Gastrocnemius medialis (tissue), 4 donors: ENCODE measurements around the gene HOXD10.

Experiments
- POLR2A ChIP-seq, 2 donors: fragments of 450-650 bp; IDR thresholded peaks; one replicate each; pipeline ENCODE4 v1.6.1; 2017; ENCODE audit warnings: antibody characterized with exemption in 2 of 2, mild to moderate bottlenecking in 2 of 2, moderate library complexity in 2 of 2
- TF ChIP-seq, protein P1 (sequence below), 5 experiments: fragments of 450-650 bp in 3 of 5; fragments of 200-600 bp in 2 of 5; sonication (generic) in 2 of 5; IDR thresholded peaks in 4 of 5; conservative IDR thresholded peaks in 1 of 5; 1 replicate in 4 of 5; 2 replicates in 1 of 5; pipeline ENCODE4 v1.5.1; 2016 to 2019; ENCODE audit warnings: antibody characterized with exemption in 5 of 5, mild to moderate bottlenecking in 3 of 5, moderate library complexity in 3 of 5

DNA sequence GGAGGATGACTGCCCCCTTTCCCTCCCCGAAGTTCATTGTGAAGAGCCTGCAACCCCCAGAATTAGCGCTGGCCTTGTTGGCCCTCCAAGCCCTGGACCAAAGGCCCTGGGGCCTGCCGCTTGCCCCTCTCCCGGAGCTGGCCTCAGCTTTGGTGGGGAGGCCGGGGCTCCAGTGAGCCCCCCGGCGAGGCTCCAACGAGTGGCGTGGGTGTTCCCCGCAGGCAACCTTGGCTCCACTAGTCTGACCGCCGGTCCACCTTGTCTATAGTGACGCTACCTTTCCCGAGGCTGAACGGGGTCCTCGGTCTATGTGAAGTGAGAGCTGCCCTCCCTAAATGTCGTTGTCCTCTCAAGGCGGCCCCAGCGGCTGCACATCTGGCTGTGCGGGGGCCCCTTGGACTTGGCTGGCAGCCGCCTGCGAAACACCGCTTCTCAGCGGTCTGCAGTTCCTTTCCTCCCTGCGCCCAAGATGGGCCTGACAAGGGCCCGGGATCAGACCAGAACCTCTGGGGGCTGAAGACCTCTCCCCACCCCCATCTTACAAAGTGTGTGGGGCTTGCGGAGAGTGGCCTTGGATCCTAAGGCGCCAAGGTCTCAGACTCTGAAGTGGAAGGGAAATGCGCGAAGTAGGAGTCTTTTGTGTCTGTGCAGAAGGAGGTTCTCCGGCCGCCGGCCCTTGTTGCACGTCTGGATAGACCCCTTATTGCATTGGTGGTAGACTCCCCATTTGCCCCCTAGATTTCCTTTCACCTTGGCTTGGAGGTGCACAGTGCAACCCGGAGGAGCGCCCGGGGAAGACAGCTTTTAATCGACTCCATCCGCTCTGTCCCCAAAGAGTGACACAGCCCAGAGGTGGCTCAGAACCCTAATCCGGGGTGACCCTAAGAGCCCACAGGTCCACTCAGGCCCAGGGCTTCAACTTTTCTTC lies 3.9 kb upstream of the HOXD10 start:
- TF ChIP-seq, protein P1, sequence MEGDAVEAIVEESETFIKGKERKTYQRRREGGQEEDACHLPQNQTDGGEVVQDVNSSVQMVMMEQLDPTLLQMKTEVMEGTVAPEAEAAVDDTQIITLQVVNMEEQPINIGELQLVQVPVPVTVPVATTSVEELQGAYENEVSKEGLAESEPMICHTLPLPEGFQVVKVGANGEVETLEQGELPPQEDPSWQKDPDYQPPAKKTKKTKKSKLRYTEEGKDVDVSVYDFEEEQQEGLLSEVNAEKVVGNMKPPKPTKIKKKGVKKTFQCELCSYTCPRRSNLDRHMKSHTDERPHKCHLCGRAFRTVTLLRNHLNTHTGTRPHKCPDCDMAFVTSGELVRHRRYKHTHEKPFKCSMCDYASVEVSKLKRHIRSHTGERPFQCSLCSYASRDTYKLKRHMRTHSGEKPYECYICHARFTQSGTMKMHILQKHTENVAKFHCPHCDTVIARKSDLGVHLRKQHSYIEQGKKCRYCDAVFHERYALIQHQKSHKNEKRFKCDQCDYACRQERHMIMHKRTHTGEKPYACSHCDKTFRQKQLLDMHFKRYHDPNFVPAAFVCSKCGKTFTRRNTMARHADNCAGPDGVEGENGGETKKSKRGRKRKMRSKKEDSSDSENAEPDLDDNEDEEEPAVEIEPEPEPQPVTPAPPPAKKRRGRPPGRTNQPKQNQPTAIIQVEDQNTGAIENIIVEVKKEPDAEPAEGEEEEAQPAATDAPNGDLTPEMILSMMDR (IDR thresholded peaks at IDR 0.05 in 4 of 5, conservative IDR thresholded peaks at IDR 0.05 in 1 of 5) = no peak
- no peak for TF ChIP-seq POLR2A (IDR thresholded peaks at IDR 0.05)
